Muscle of arm (tissue), 12 donors: Measurements from ENCODE around the gene SLX4. TPM values are rescaled to one million over a fixed set of nuclear protein-coding genes. Genes with fewer than 3 reads are reported as not detected.

Experiments used
- DNase-seq: peaks from one replicate; pipeline ENCODE4 v3.0.0-alpha.2; 2013
- polyA plus RNA-seq, 12 donors: library from polyadenylated mRNA; unstranded; fragments of 120-200 nt; gene quantifications; one replicate each; pipeline ENCODE4 v1.2.1, GENCODE V29; 2013; ENCODE audit not compliant: insufficient read length in 12 of 12

SLX4 gene
- polyA plus RNA-seq, 12 donors = 3.5 to 8.8 (median 4.2) TPM; not detected in 1

DNA sequence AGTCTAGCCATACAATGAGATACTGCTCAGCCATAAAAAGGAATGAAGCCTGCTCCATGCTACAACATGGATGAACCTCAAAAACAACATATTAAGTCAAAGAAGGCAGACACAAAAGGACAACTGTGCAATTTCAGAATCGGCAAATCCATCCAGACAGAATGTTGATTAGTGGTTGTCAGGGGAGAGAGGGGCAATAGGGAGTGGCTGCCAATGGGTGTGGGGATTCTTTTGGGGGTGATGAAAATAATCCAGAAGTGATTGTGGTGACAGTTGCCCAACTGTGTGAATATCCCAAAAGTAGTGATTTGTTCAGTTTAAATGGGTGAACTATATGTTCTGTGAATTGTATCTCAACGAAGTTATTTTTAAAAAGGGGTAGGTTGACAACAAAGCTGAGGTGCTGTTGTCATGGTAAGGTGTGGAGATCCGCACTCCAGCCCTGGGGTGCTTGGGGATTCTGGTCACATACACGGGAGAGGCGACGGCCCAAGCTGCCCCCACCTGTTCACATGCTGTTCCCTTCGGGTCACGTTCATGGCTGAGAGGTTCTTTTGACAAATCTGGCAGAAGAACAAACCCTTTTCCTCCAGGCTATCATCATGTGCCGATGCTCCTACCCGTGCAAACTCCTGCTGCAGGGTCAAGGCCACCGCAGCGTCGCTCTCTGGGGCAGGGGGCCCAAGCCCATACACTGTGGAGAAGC is 9.6 kb downstream of the SLX4 start:
- no peak for DNase-seq

DNA sequence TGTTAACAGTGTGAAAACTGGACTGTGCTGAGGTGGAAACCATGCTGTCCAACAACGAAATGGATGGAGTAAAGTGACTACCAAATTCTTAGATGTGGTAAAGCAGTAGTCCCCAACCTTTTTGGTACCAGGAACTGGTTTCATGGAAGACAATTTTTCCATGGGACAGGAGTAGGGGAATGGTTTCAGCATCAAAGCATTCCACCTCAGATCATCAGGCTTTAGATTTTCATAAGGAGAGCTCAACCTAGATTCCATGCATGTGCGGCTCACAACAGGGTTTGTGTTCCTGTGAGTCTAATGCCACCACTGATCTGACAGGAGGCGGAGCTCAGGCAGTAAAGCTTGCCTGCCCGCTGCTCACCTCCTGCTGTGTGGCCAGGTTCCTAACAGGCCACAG is 11.5 kb downstream of the SLX4 start:
- DNase-seq = no peak

GRCh38 chr16:3599121-3599520 is 12.3 kb downstream of the SLX4 start:
- no peak for DNase-seq

- DNase-seq = no peak
Observed at GRCh38 chr16:3598236-3598635, 13.2 kb downstream of the SLX4 start.

GRCh38 chr16:3597676-3598075 is 13.7 kb downstream of the SLX4 start:
- DNase-seq = no peak

DNA sequence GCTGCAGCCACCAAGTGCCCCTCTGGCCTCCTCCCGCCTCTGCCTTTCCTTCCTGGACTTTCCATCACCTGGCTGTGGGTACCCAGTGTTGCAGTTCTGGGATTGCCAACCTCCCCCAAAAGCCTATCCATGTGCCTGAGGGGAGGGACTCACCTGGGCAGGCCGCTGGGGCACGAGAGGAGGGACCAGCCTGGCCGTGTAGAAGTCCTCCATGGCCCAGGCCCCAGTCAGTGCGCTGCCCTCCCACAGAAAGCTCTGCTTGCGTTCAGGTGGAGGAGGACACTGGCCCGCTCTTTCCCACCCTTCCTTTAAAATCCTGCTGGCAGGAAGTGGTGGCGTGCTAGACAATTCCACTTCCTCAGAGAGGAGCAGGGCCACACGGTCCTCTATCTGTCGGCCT is 14.2 kb downstream of the SLX4 start:
- no peak for DNase-seq

DNA sequence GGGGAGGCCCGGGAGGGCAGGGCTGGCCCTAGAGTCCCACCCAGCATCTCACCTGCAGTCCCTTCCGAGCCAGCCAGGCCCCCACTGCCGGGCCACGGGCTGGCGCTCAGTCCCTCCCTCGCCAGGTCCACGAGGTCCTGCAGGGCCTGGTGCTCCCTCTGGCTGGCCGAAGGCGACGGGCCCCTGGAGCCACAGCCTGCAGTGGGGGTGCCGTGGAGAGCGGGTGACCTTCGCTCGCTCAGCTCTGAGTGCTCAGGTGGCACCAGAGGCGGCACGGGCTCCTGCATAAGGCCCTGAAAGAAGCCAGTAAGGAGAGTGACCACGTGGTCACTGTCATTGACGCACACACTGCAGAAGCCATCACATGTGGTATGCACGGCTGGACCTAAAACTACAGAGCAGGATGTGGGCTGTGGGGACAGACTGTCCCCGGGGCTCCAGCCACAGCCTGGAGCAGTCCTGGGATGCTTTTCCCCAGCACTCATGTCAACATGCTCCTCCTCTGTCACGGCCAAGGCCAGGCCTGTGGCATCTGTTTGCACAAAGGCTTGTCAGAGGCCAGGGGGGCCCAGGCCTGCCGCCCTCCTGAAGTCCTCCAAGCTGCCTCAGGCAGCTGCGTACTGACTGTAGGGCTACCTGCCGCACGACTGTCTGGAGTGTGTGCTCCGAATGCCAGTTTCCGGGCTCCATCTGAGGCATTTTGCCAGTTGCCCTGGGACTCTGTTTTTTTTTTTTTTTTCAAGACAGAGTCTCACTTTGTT is 15.1 kb downstream of the SLX4 start:
- DNase-seq = no peak

GRCh38 chr16:3595521-3596021 is 15.8 kb downstream of the SLX4 start:
- no peak for DNase-seq

DNA sequence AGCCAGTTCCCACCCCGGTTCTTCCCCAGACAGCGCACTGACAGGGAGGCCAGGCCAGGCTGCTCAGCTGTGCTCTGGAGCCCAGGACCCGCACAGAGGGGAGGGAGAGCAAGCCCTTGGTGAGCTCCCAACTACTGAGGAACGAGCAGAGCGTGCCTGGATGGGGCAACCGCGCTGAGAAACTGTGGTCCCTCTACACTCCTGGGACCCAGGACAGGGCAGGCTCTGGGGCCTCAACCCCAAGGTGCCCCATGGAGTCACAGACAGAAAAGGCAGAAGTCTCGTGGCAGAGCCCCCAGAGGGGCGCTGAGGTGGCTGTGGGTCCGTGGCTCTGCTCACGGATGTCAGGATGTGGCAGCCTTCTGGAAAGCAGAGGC is 16.3 kb downstream of the SLX4 start:
- no peak for DNase-seq

DNA sequence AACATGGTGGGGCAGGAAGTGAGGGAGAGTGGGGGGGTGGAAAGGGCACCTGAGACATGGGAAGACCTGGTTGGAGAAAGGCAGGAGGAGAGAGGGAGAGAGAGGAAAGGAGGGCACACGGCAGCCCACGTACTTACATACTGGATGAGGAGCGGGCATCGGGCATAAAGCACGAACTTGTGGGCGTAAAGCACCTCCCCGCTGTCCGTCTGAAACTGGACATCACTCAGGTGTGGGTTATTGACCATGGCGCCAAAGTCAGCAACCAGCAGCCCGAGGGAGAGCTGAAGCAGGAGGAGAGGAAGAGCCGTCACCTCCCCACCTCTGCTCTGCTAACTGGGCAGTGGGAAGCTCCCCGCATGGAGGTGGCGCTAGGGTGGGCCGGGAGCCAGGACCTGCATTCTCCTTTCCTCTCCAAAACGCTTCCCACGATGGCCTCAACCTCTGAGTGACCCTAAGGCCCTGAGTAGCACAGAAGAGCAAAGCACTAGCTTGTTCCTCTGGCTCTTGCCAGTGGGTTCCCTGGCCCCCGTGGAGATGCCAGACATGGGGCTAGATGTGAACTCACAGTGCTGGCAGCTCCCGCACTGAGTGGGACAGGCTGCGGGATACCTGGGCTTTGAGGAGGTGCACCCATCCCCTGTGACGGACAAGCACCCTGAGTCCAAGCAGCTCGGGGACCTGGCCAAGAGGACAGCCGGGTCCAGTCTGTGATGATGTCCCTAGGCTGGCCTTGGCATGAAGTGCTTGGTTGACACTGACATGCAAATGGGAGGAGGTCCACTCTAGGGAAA is 16.9 kb downstream of the SLX4 start:
- DNase-seq = no peak

- DNase-seq = no peak
Observed at GRCh38 chr16:3592559-3592958, 18.8 kb downstream of the SLX4 start.

DNA sequence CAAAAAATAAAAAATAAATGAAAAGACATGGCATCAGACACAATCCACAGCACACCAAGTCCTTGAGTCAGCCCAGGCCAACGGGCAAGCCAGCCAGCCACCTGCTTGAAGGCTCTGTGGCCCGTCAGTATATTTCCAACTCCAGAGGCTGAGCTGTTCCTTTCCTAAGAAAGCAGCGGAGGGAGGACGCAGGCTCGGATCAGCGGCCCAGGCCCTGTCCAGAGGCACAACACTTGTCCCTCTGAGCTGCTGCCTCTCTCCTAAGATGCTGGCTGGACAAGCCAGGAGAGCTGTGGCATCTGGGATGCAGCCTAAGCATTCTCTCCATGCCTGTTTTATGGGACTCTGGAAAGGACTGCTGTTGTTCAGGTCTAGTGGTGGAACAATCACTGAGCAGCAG is 19.4 kb downstream of the SLX4 start:
- DNase-seq = no peak

DNA sequence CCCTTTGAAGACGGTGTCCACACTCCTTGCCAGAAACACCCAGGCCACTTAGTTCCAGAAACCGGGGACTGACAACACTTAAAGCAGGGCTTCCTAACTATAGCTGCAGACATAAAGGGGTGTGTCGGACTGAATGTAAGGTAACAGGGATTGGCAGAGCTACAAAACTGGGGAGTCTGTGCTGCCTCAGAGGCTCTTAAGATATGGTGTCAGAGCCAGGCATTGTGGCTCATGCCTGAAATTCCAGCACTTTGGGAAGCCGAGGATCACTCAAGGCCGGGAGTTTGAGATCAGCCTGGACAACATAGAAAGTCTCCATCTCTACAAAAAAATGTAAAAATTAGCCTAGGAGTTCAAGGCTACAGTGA is 20.0 kb downstream of the SLX4 start:
- no peak for DNase-seq

- DNase-seq = no peak
Observed at GRCh38 chr16:3590736-3591435, 20.5 kb downstream of the SLX4 start.

GRCh38 chr16:3589991-3590701 is 21.3 kb downstream of the SLX4 start:
- no peak for DNase-seq

- DNase-seq = no peak
Observed at GRCh38 chr16:3589441-3589921, 21.9 kb downstream of the SLX4 start.

DNA sequence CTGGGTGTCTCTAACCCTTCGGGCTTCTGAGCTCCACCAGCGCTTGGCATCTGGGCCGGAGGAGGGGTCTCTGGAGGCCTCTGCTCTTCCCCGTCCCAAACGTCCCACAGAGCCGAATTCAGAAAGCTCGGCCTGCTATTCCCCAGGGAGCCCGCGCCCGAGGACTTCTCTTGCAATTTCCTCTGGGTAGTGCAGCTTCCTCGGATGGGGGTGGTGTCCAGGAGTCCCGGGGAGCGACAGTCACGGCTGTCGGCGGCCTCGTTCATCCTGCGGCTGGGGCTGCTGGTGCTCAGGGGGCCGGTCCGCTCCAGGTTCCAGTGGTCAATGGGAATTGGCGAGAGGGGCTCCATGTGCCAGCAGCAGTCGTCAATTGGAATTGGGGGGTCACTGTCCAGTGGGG is 22.4 kb downstream of the SLX4 start:
- no peak for DNase-seq

- DNase-seq = no peak
Observed at GRCh38 chr16:3587547-3588110, 23.8 kb downstream of the SLX4 start.

DNA sequence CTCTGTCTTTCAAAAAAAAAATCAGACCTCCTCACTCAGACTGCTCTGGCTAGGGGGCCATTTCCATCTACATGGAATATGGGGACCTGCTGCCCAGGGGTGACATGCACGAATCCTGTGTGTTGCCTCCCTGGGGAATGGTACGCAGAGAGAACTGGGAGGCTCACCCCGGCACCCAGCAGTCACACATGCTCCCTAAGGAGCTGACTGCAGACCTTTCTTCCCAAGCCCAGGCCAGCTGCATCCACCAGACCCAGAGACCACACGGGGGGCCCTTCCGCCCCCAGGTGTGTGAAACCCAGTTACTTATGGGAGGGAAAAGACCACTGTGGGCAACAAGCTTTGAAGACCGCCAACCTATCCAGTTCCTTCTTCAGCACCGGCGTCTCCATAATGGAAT is 27.0 kb downstream of the SLX4 start:
- DNase-seq = no peak

- no peak for DNase-seq
Observed at GRCh38 chr16:3583303-3584038, 27.9 kb downstream of the SLX4 start.
